ENCODE results near the gene CCDC157.

The CCDC157 gene

GRCh38 chr22:30338802-30339201, 18.0 kb upstream of the CCDC157 start:
- H3K4me3 ChIP-seq (ENCODE audit: insufficient read depth in 1 of 2, low read depth in 1 of 2, low read length in 2 of 2), result no peak overlapping the region
- H3K36me3 ChIP-seq (ENCODE audit: control insufficient read depth in 1 of 2, insufficient read depth in 2 of 2, low read depth in 1 of 2, low read length in 2 of 2), result peaks cover 95 to 96% of the 10 kb centered on the region in 2 experiments
- no peak overlapping the region for H3K18ac ChIP-seq (ENCODE audit: low read depth in 1 of 2, low read length in 2 of 2)

GRCh38 chr22:30340911-30341685, 15.7 kb upstream of the CCDC157 start:
- 87% methylated on average over 14 of the region's 16 CpGs for WGBS
- Histone ChIP-seq H3K9ac (ENCODE audit: low read length) (no peak overlapping the region), H2BK12ac (ENCODE audit: low read length in 2 of 2) (no peak overlapping the region)

More at GRCh38 chr22:30338802-30339201, 18.0 kb upstream of the CCDC157 start:
- Histone ChIP-seq H3K4ac (ENCODE audit: low read depth in 1 of 2, low read length in 2 of 2) (no peak overlapping the region), H3K79me1 (replicated peaks; ENCODE audit: low read length, poor library complexity, severe bottlenecking) (peaks cover 41% of the 10 kb centered on the region), H4K8ac (ENCODE audit: low read length) (no peak overlapping the region), H2BK15ac (ENCODE audit: low read depth, poor library complexity, severe bottlenecking) (no peak overlapping the region), H4K91ac (ENCODE audit: low read length) (no peak overlapping the region), H3K14ac (ENCODE audit: low read length in 2 of 2) (no peak overlapping the region), H3K27ac (ENCODE audit: low read length, poor library complexity, severe bottlenecking) (no peak overlapping the region), H3K9me3 (ENCODE audit: control insufficient read depth, low read length) (no peaks in the 10 kb centered on the region), H2BK12ac (ENCODE audit: low read length in 2 of 2) (no peak overlapping the region), H3K4me2 (ENCODE audit: low read length, poor library complexity, severe bottlenecking) (no peak overlapping the region), H2AFZ (ENCODE audit: low read depth, low read length) (no peak overlapping the region), H3K27me3 (ENCODE audit: control insufficient read depth in 1 of 2, insufficient read depth in 1 of 2, low read length in 2 of 2) (no peaks in the 10 kb centered on the region), H2AK5ac (ENCODE audit: low read length, severe bottlenecking) (no peak overlapping the region), H2BK5ac (ENCODE audit: low read depth, low read length, poor library complexity, severe bottlenecking) (no peak overlapping the region), H3K9ac (ENCODE audit: low read length) (no peak overlapping the region), H3K4me1 (ENCODE audit: control insufficient read depth, insufficient read depth, low read depth, low read length) (no peaks in the 10 kb centered on the region), H2BK120ac (ENCODE audit: low read depth, low read length) (no peak overlapping the region), H3K23ac (ENCODE audit: low read length in 2 of 2) (no peak overlapping the region)
- no peak for DNase-seq
- over 99% methylated on average over 6 of the region's 7 CpGs for WGBS

GRCh38 chr22:30344447-30345200, 12.2 kb upstream of the CCDC157 start:
- Histone ChIP-seq H2BK15ac (ENCODE audit: low read depth, poor library complexity, severe bottlenecking) (no peak overlapping the region), H3K18ac (ENCODE audit: low read depth in 1 of 2, low read length in 2 of 2) (no peak overlapping the region)
- 96% methylated on average over 12 of the region's 13 CpGs for WGBS

More at GRCh38 chr22:30340911-30341685, 15.7 kb upstream of the CCDC157 start:
- no peaks in the 10 kb centered on the region for H3K4me1 ChIP-seq (ENCODE audit: control insufficient read depth, insufficient read depth, low read depth, low read length)
- no peak overlapping the region for H2AK5ac ChIP-seq (ENCODE audit: low read length, severe bottlenecking)
- no peaks in the 10 kb centered on the region for H3K9me3 ChIP-seq (ENCODE audit: control insufficient read depth, low read length)
- no peak overlapping the region for H3K4me2 ChIP-seq (ENCODE audit: low read length, poor library complexity, severe bottlenecking)
- peaks cover 50% of the 10 kb centered on the region for H3K79me1 ChIP-seq (replicated peaks; ENCODE audit: low read length, poor library complexity, severe bottlenecking)
- H2AFZ ChIP-seq (ENCODE audit: low read depth, low read length), result no peak overlapping the region
- no peak overlapping the region for H2BK15ac ChIP-seq (ENCODE audit: low read depth, poor library complexity, severe bottlenecking)
- H2BK120ac ChIP-seq (ENCODE audit: low read depth, low read length), result no peak overlapping the region
- no peak overlapping the region for H2BK5ac ChIP-seq (ENCODE audit: low read depth, low read length, poor library complexity, severe bottlenecking)
- H3K14ac ChIP-seq (ENCODE audit: low read length in 2 of 2), result no peak overlapping the region
- H4K8ac ChIP-seq (ENCODE audit: low read length), result no peak overlapping the region
- H3K18ac ChIP-seq (ENCODE audit: low read depth in 1 of 2, low read length in 2 of 2), result no peak overlapping the region
- H3K23ac ChIP-seq (ENCODE audit: low read length in 2 of 2), result no peak overlapping the region
- no peaks in the 10 kb centered on the region for H3K27me3 ChIP-seq (ENCODE audit: control insufficient read depth in 1 of 2, insufficient read depth in 1 of 2, low read length in 2 of 2)
- DNase-seq, result no peak
- no peak overlapping the region for H4K91ac ChIP-seq (ENCODE audit: low read length)
- no peak overlapping the region for H3K4ac ChIP-seq (ENCODE audit: low read depth in 1 of 2, low read length in 2 of 2)
- peaks cover 89 to 96% of the 10 kb centered on the region in 2 experiments for H3K36me3 ChIP-seq (ENCODE audit: control insufficient read depth in 1 of 2, insufficient read depth in 2 of 2, low read depth in 1 of 2, low read length in 2 of 2)
- H3K27ac ChIP-seq (ENCODE audit: low read length, poor library complexity, severe bottlenecking), result no peak overlapping the region
- H3K4me3 ChIP-seq (ENCODE audit: insufficient read depth in 1 of 2, low read depth in 1 of 2, low read length in 2 of 2), result no peak overlapping the region

GRCh38 chr22:30347255-30347892, 9.4 kb upstream of the CCDC157 start:
- Histone ChIP-seq H2AFZ (ENCODE audit: low read depth, low read length) (no peak overlapping the region), H3K4me2 (ENCODE audit: low read length, poor library complexity, severe bottlenecking) (no peak overlapping the region), H2BK120ac (ENCODE audit: low read depth, low read length) (no peak overlapping the region), H3K14ac (ENCODE audit: low read length in 2 of 2) (no peak overlapping the region), H2BK15ac (ENCODE audit: low read depth, poor library complexity, severe bottlenecking) (no peak overlapping the region), H3K4me1 (ENCODE audit: control insufficient read depth, insufficient read depth, low read depth, low read length) (peaks cover 2% of the 10 kb centered on the region), H3K23ac (ENCODE audit: low read length in 2 of 2) (no peak overlapping the region), H3K79me1 (replicated peaks; ENCODE audit: low read length, poor library complexity, severe bottlenecking) (peaks cover 41% of the 10 kb centered on the region), H3K9ac (ENCODE audit: low read length) (no peak overlapping the region), H2BK12ac (ENCODE audit: low read length in 2 of 2) (no peak overlapping the region), H3K4ac (ENCODE audit: low read depth in 1 of 2, low read length in 2 of 2) (no peak overlapping the region), H4K91ac (ENCODE audit: low read length) (no peak overlapping the region), H2BK5ac (ENCODE audit: low read depth, low read length, poor library complexity, severe bottlenecking) (no peak overlapping the region), H3K27ac (ENCODE audit: low read length, poor library complexity, severe bottlenecking) (no peak overlapping the region), H3K27me3 (ENCODE audit: control insufficient read depth in 1 of 2, insufficient read depth in 1 of 2, low read length in 2 of 2) (no peaks in the 10 kb centered on the region), H3K9me3 (ENCODE audit: control insufficient read depth, low read length) (no peaks in the 10 kb centered on the region), H4K8ac (ENCODE audit: low read length) (no peak overlapping the region), H3K36me3 (ENCODE audit: control insufficient read depth in 1 of 2, insufficient read depth in 2 of 2, low read depth in 1 of 2, low read length in 2 of 2) (peaks cover 65 to 82% of the 10 kb centered on the region in 2 experiments), H3K18ac (ENCODE audit: low read depth in 1 of 2, low read length in 2 of 2) (no peak overlapping the region), H2AK5ac (ENCODE audit: low read length, severe bottlenecking) (no peak overlapping the region), H3K4me3 (ENCODE audit: insufficient read depth in 1 of 2, low read depth in 1 of 2, low read length in 2 of 2) (no peak overlapping the region)
- no peak for DNase-seq
- over 99% methylated on average over 5 of the region's 5 CpGs for WGBS

More at GRCh38 chr22:30344447-30345200, 12.2 kb upstream of the CCDC157 start:
- no peak overlapping the region for H2BK5ac ChIP-seq (ENCODE audit: low read depth, low read length, poor library complexity, severe bottlenecking)
- no peak overlapping the region for H3K4ac ChIP-seq (ENCODE audit: low read depth in 1 of 2, low read length in 2 of 2)
- H3K4me1 ChIP-seq (ENCODE audit: control insufficient read depth, insufficient read depth, low read depth, low read length), result peaks cover 2% of the 10 kb centered on the region
- no peak overlapping the region for H2BK12ac ChIP-seq (ENCODE audit: low read length in 2 of 2)
- no peak overlapping the region for H3K4me2 ChIP-seq (ENCODE audit: low read length, poor library complexity, severe bottlenecking)
- no peak overlapping the region for H3K27ac ChIP-seq (ENCODE audit: low read length, poor library complexity, severe bottlenecking)
- no peak overlapping the region for H3K9ac ChIP-seq (ENCODE audit: low read length)
- H4K91ac ChIP-seq (ENCODE audit: low read length), result no peak overlapping the region
- H3K23ac ChIP-seq (ENCODE audit: low read length in 2 of 2), result no peak overlapping the region
- no peaks in the 10 kb centered on the region for H3K27me3 ChIP-seq (ENCODE audit: control insufficient read depth in 1 of 2, insufficient read depth in 1 of 2, low read length in 2 of 2)
- H3K36me3 ChIP-seq (ENCODE audit: control insufficient read depth in 1 of 2, insufficient read depth in 2 of 2, low read depth in 1 of 2, low read length in 2 of 2), result peaks cover 72 to 87% of the 10 kb centered on the region in 2 experiments
- no peak overlapping the region for H2BK120ac ChIP-seq (ENCODE audit: low read depth, low read length)
- H2AK5ac ChIP-seq (ENCODE audit: low read length, severe bottlenecking), result no peak overlapping the region
- H3K79me1 ChIP-seq (replicated peaks; ENCODE audit: low read length, poor library complexity, severe bottlenecking), result peaks cover 47% of the 10 kb centered on the region
- no peak overlapping the region for H4K8ac ChIP-seq (ENCODE audit: low read length)
- no peaks in the 10 kb centered on the region for H3K9me3 ChIP-seq (ENCODE audit: control insufficient read depth, low read length)
- H3K14ac ChIP-seq (ENCODE audit: low read length in 2 of 2), result no peak overlapping the region
- DNase-seq, result no peak
- no peak overlapping the region for H2AFZ ChIP-seq (ENCODE audit: low read depth, low read length)
- no peak overlapping the region for H3K4me3 ChIP-seq (ENCODE audit: insufficient read depth in 1 of 2, low read depth in 1 of 2, low read length in 2 of 2)
